ENCODE results near the gene TMA7.
"Not testable (repeated sequence)": the region's sequence is repeated elsewhere in the genome, so short reads cannot be mapped to it uniquely, and the experiment has no call there.

The TMA7 gene

GRCh38 chr3:48399387-48400172 lies 40.5 kb upstream of the TMA7 start:
- in situ Hi-C loops (cut with HindIII; ENCODE audit: low sequenced_read_pairs): loop anchor here (5.0 kb wide), 1 partner anchor 38 kb away; no protein-coding TSS in a partner anchor
- no peak overlapping the region for H3K4me3 ChIP-seq (ENCODE audit: low read depth, low read length)
- no peak for DNase-seq (ENCODE audit: low read depth)
- no peak for TF ChIP-seq CTCF (IDR thresholded peaks at IDR 0.05; ENCODE audit: low read depth, low read length, missing control alignments)

GRCh38 chr3:48400824-48401433 lies 39.1 kb upstream of the TMA7 start:
- in situ Hi-C loops (cut with HindIII; ENCODE audit: low sequenced_read_pairs): no loop called here
- peak; percentile 69 for TF ChIP-seq CTCF (IDR thresholded peaks at IDR 0.05; ENCODE audit: low read depth, low read length, missing control alignments)
- peak; percentile 35 for DNase-seq (ENCODE audit: low read depth)
- H3K4me3 ChIP-seq (ENCODE audit: low read depth, low read length): no peak overlapping the region

GRCh38 chr3:48401434-48401901 lies 38.6 kb upstream of the TMA7 start:
- in situ Hi-C loops (cut with HindIII; ENCODE audit: low sequenced_read_pairs); H3K4me3 ChIP-seq (ENCODE audit: low read depth, low read length); DNase-seq (ENCODE audit: low read depth): not testable (repeated sequence)

GRCh38 chr3:48402281-48402732 lies 37.8 kb upstream of the TMA7 start:
- in situ Hi-C loops (cut with HindIII; ENCODE audit: low sequenced_read_pairs): no loop called here
- no peak overlapping the region for H3K4me3 ChIP-seq (ENCODE audit: low read depth, low read length)
- peak; percentile 93 for DNase-seq (ENCODE audit: low read depth)
- no peak for TF ChIP-seq CTCF (IDR thresholded peaks at IDR 0.05; ENCODE audit: low read depth, low read length, missing control alignments)

GRCh38 chr3:48402907-48403306 lies 37.1 kb upstream of the TMA7 start:
- no peak overlapping the region for H3K4me3 ChIP-seq (ENCODE audit: low read depth, low read length)
- no peak for DNase-seq (ENCODE audit: low read depth)
- no peak for TF ChIP-seq CTCF (IDR thresholded peaks at IDR 0.05; ENCODE audit: low read depth, low read length, missing control alignments)
- in situ Hi-C loops (cut with HindIII; ENCODE audit: low sequenced_read_pairs): no loop called here

- in situ Hi-C loops (cut with HindIII; ENCODE audit: low sequenced_read_pairs): no loop called here
- TF ChIP-seq CTCF (IDR thresholded peaks at IDR 0.05; ENCODE audit: low read depth, low read length, missing control alignments): no peak
- no peak overlapping the region for H3K4me3 ChIP-seq (ENCODE audit: low read depth, low read length)
- no peak for DNase-seq (ENCODE audit: low read depth)
Measured at GRCh38 chr3:48403533-48404439, 36.3 kb upstream of the TMA7 start.
